HL-60 (cell line): ENCODE data around the gene TBC1D1.

Experiments
- SPI1 ChIP-seq: IDR thresholded peaks from 2 replicates; pipeline ENCODE4 v1.6.1; 2012; ENCODE audit warnings: low read depth, mild to moderate bottlenecking, borderline replicate concordance
- TF ChIP-seq, protein P1 (sequence below): IDR thresholded peaks from one replicate; pipeline ENCODE4 v1.5.1; 2011; ENCODE audit warnings: low read length, control low read depth, inconsistent platforms; ENCODE audit not compliant: insufficient read depth

GRCh38 chr4:38085751-38086150, 194.9 kb downstream of the TBC1D1 start:
- TF ChIP-seq, protein P1, sequence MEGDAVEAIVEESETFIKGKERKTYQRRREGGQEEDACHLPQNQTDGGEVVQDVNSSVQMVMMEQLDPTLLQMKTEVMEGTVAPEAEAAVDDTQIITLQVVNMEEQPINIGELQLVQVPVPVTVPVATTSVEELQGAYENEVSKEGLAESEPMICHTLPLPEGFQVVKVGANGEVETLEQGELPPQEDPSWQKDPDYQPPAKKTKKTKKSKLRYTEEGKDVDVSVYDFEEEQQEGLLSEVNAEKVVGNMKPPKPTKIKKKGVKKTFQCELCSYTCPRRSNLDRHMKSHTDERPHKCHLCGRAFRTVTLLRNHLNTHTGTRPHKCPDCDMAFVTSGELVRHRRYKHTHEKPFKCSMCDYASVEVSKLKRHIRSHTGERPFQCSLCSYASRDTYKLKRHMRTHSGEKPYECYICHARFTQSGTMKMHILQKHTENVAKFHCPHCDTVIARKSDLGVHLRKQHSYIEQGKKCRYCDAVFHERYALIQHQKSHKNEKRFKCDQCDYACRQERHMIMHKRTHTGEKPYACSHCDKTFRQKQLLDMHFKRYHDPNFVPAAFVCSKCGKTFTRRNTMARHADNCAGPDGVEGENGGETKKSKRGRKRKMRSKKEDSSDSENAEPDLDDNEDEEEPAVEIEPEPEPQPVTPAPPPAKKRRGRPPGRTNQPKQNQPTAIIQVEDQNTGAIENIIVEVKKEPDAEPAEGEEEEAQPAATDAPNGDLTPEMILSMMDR: no peak
- TF ChIP-seq SPI1: no peak
